MM.1S (cell line): Measurements from ENCODE around the gene IL11.

ENCODE experiments used
- CTCF ChIP-seq: fragments of 300-600 bp; sonication (generic); IDR thresholded peaks from 2 replicates; pipeline ENCODE4 v1.5.1; 2016; ENCODE audit warnings: antibody characterized with exemption, low read length, mixed read lengths
- EZH2 ChIP-seq: fragments of 300-600 bp; sonication (generic); optimal IDR thresholded peaks from 2 replicates; pipeline ENCODE3; 2017; ENCODE audit warnings: low read depth, mild to moderate bottlenecking, antibody characterized with exemption, low read length, mixed read lengths
- EZH2phosphoT487 ChIP-seq: fragments of 300-600 bp; sonication (generic); IDR thresholded peaks from 2 replicates; pipeline ENCODE4 v1.6.1; 2018; ENCODE audit warnings: antibody characterized with exemption, low read length

DNA sequence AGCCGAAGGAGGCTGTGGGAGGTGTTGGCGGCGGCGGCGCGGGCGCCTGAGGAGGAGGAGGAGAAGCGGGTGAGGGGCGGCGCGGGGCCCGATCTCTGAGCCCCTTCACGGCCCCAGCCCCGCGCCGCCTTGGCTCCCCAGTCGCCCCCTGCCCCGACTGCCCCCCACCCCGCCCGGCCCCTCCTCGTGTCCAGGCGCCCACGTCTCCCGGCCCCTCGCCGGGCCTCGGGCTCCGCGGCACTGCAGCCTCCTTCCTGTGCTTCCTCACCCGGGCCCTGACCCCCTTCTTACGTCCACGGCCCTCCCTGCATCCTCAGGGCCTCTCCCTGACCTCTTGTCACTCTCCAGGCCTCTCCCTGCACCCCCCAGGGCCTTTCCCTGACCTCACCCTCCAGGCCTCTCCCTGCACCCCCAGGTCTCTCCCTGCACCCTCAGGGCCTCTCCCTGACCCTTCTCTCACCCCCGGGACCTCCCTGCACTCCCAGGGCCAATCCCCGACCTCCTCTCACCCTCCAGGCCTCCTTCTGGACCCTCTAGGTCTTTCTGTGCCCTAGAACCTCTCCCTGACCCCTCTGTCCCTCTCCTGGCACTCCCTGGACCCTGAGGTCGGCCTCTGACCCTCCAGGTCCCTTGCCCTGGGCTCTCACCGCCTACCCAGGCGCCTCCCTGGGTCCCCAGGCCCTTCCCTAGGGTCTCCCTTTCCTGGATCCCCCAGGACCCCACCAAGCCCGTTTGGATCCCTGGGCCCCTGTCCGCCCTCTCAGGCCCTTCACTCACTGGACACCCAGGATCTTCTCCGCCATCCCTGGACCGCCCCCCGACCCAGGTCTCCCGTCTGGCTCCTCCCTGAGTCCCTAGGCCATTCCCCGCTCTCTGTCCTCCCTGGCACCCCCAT is 30.1 kb downstream of the IL11 start:
- TF ChIP-seq CTCF (no peak), EZH2 (no peak), EZH2phosphoT487 (no peak)
